Motor neuron (in vitro differentiated cells): ENCODE data around the gene ACSL1. TPM values are rescaled to one million over a fixed set of nuclear protein-coding genes. Genes with fewer than 3 reads are reported as not detected.

Experiments used
- ATAC-seq, 8 experiments: fragments of 200-7000 bp; cut with Tn5 transposase; replicated peaks in 6 of 8; 2 replicates each; pipeline ENCODE4 v1.8.0; 2021; ENCODE audit warnings: mild to moderate bottlenecking in 8 of 8, moderate library complexity in 8 of 8
- H3K27ac ChIP-seq, 2 donors: fragments of 250-450 bp; sonication (Bioruptor Pico); 2 replicates each; pipeline ENCODE4 v1.9.0; 2021; ENCODE audit warnings: antibody characterized with exemption in 2 of 2, mild to moderate bottlenecking in 2 of 2, moderate library complexity in 1 of 2
- H3K4me1 ChIP-seq, 2 donors: fragments of 250-450 bp; sonication (Bioruptor Pico); replicated peaks in 1 of 2; 2 replicates each; pipeline ENCODE4 v1.6.1; 2021; ENCODE audit warnings: antibody characterized with exemption in 2 of 2, mild to moderate bottlenecking in 2 of 2, moderate library complexity in 1 of 2
- H3K4me3 ChIP-seq, 5 donors: fragments of 250-450 bp; sonication (Bioruptor Pico); 2 replicates each; pipeline ENCODE4 v1.9.0; 2021; ENCODE audit warnings: antibody characterized with exemption in 5 of 5, mild to moderate bottlenecking in 5 of 5, moderate library complexity in 4 of 5
- WGBS, 10 experiments: fragments of 450-650 bp; shearing (Covaris generic); methylation state at CpG; one replicate each; pipeline ENCODE4 v1.0.0; 2022; 5-methylcytosine and 5-hydroxymethylcytosine counted together
- in situ Hi-C, 9 experiments: fragments of 400-800 bp; cut with MboI; loops; one replicate each; pipeline ENCODE4 v1.15.0; 2021; ENCODE audit warnings: low sequenced_read_pairs in 9 of 9, low pct_unique_long_range_greater_than_20kb in 2 of 9; ENCODE audit not compliant: unreplicated experiment in 9 of 9
- total RNA-seq, 8 experiments: library from RNA; unstranded; fragments of 300-600 nt; gene quantifications; 2 replicates each; pipeline versions ENCODE4 v1.2.3 to v1.2.4, GENCODE V29; 2022

Gene ACSL1
- total RNA-seq, 8 experiments from 2014 or later, result 8.9 to 162 (median 20.6) TPM

GRCh38 chr4:184831153-184831552 is 5.4 kb upstream of the ACSL1 start:
- no peak for ATAC-seq
- WGBS, 10 experiments, result 42 to 94% (median 85%) methylated on average over 1 to 5 of the region's 5 CpGs; no CpG with 5 or more reads in 2 of the 10 experiments
- Histone ChIP-seq H3K27ac (no peak overlapping the region), H3K4me3 (no peak overlapping the region), H3K4me1 (peaks cover 0 to 3% of the 10 kb centered on the region in 2 donors)
- in situ Hi-C loops, result no loop called here

GRCh38 chr4:184826691-184827270 is 1.0 kb upstream of the ACSL1 start:
- Histone ChIP-seq H3K4me3 (peak overlapping the region; percentile 52 to 93 (median 57)), H3K27ac (no peak overlapping the region), H3K4me1 (peaks cover 6% of the 10 kb centered on the region in 2 donors)
- in situ Hi-C loops, result no loop called here
- WGBS, 10 experiments, result 33 to 91% (median 72%) methylated on average over 1 to 7 of the region's 15 CpGs; no CpG with 5 or more reads in 2 of the 10 experiments
- no peak for ATAC-seq

- in situ Hi-C loops, result no loop called here
- Histone ChIP-seq H3K27ac (peak overlapping the region in 1 of 2 donors; percentile 26), H3K4me1 (peaks cover 6% of the 10 kb centered on the region in 2 donors), H3K4me3 (peak overlapping the region; percentile 52 to 93 (median 57))
- peak; percentile 50 to 69 (median 56) for ATAC-seq
- 0 to 9% (median 0%) methylated on average over 1 to 12 of the region's 92 CpGs; no CpG with 5 or more reads in 6 of the 10 experiments for WGBS, 10 experiments
Measured at GRCh38 chr4:184825141-184825895, 450 bp downstream of the ACSL1 start.

- peak overlapping the region; percentile 52 to 93 (median 57) for H3K4me3 ChIP-seq
- in situ Hi-C loops, result no loop called here
Measured at GRCh38 chr4:184824776-184825084, 1.0 kb downstream of the ACSL1 start.

GRCh38 chr4:184824081-184824775 is 1.5 kb downstream of the ACSL1 start:
- H3K4me1 ChIP-seq, result peaks cover 6% of the 10 kb centered on the region in 2 donors
- ATAC-seq, result no peak
- H3K27ac ChIP-seq, result no peak overlapping the region
- peak overlapping the region in 3 of 5 donors; percentile 53 to 93 (median 57) for H3K4me3 ChIP-seq
- 33 to 92% (median 86%) methylated on average over 4 to 12 of the region's 13 CpGs for WGBS, 10 experiments
- in situ Hi-C loops, result no loop called here

More at GRCh38 chr4:184824776-184825084, 1.0 kb downstream of the ACSL1 start:
- no peak for ATAC-seq
- H3K27ac ChIP-seq, result no peak overlapping the region
- 3 to 100% (median 31%) methylated on average over 1 to 6 of the region's 6 CpGs; no CpG with 5 or more reads in 1 of the 10 experiments for WGBS, 10 experiments
- H3K4me1 ChIP-seq, result peaks cover 6% of the 10 kb centered on the region in 2 donors

- no peak overlapping the region for H3K27ac ChIP-seq
- H3K4me1 ChIP-seq, result peaks cover 6% of the 10 kb centered on the region in 2 donors
- ATAC-seq, result no peak
- 93 to 100% (median 100%) methylated on average over 1 to 2 of the region's 2 CpGs; no CpG with 5 or more reads in 2 of the 10 experiments for WGBS, 10 experiments
- in situ Hi-C loops, result no loop called here
- H3K4me3 ChIP-seq, result no peak overlapping the region
Measured at GRCh38 chr4:184823014-184823413, 2.8 kb downstream of the ACSL1 start.

- H3K27ac ChIP-seq, result no peak overlapping the region
- no peak overlapping the region for H3K4me3 ChIP-seq
- no peak for ATAC-seq
- H3K4me1 ChIP-seq, result peaks cover 6% of the 10 kb centered on the region in 2 donors
- in situ Hi-C loops, result no loop called here
- 80 to 98% (median 91%) methylated on average over 2 to 9 of the region's 9 CpGs; no CpG with 5 or more reads in 1 of the 10 experiments for WGBS, 10 experiments
Measured at GRCh38 chr4:184822356-184822755, 3.4 kb downstream of the ACSL1 start.

- in situ Hi-C loops, result no loop called here
- ATAC-seq, result no peak
- WGBS, 10 experiments, result 75 to 100% (median 100%) methylated on average over 1 to 2 of the region's 2 CpGs; no CpG with 5 or more reads in 2 of the 10 experiments
- H3K4me1 ChIP-seq, result peaks cover 2 to 6% of the 10 kb centered on the region in 2 donors
- H3K27ac ChIP-seq, result no peak overlapping the region
- no peak overlapping the region for H3K4me3 ChIP-seq
Measured at GRCh38 chr4:184821242-184821641, 4.5 kb downstream of the ACSL1 start.

- no peak overlapping the region for H3K4me3 ChIP-seq
- in situ Hi-C loops, result no loop called here
- H3K4me1 ChIP-seq, result peaks cover 6 to 7% of the 10 kb centered on the region in 2 donors
- H3K27ac ChIP-seq, result no peak overlapping the region
- WGBS, 10 experiments, result 69 to 83% (median 75%) methylated on average over 1 to 4 of the region's 6 CpGs; no CpG with 5 or more reads in 7 of the 10 experiments
- no peak for ATAC-seq
Measured at GRCh38 chr4:184819786-184820185, 6.0 kb downstream of the ACSL1 start.

GRCh38 chr4:184818216-184818564 is 7.6 kb downstream of the ACSL1 start:
- Histone ChIP-seq H3K27ac (no peak overlapping the region), H3K4me1 (peaks cover 0 to 9% of the 10 kb centered on the region in 2 donors), H3K4me3 (no peak overlapping the region)
- in situ Hi-C loops, result no loop called here
- WGBS, 10 experiments, result 60 to 100% (median 87%) methylated on average over 1 to 4 of the region's 4 CpGs; no CpG with 5 or more reads in 2 of the 10 experiments
- no peak for ATAC-seq

- no peak for ATAC-seq
- H3K4me1 ChIP-seq, result peaks cover 0 to 9% of the 10 kb centered on the region in 2 donors
- H3K27ac ChIP-seq, result no peak overlapping the region
- 55 to 100% (median 88%) methylated on average over 1 to 8 of the region's 11 CpGs; no CpG with 5 or more reads in 1 of the 10 experiments for WGBS, 10 experiments
- in situ Hi-C loops, result no loop called here
- H3K4me3 ChIP-seq, result no peak overlapping the region
Measured at GRCh38 chr4:184817494-184818215, 8.1 kb downstream of the ACSL1 start.

- in situ Hi-C loops, result no loop called here
- H3K4me3 ChIP-seq, result no peak overlapping the region
- no peak overlapping the region for H3K27ac ChIP-seq
- peaks cover 0 to 11% of the 10 kb centered on the region in 2 donors for H3K4me1 ChIP-seq
- peak in 2 of 8 experiments; percentile 36 to 39 for ATAC-seq
Measured at GRCh38 chr4:184816962-184817361, 8.8 kb downstream of the ACSL1 start.
